ENCODE measurements around the gene R3HDM4.

GRCh38 chr19:872266-872951 is 40.6 kb downstream of the R3HDM4 start:
- TF ChIP-seq REST (IDR thresholded peaks at IDR 0.05; ENCODE audit: insufficient read depth in 1 of 2, low read depth in 2 of 2, low read length in 2 of 2), result no peak
- no peak for TF ChIP-seq SIN3A (IDR thresholded peaks at IDR 0.05; ENCODE audit: borderline replicate concordance, insufficient read depth, low read length)
- TF ChIP-seq FOXP2 (optimal IDR thresholded peaks at IDR 0.05; ENCODE audit: borderline replicate concordance, extremely low read depth, extremely low read length, insufficient read depth), result peak; percentile 39
